ENCODE results near the gene NOVA2. TPM values are rescaled to one million over a fixed set of nuclear protein-coding genes. Genes with fewer than 3 reads are reported as not detected.

The NOVA2 gene
- total and polyA plus RNA-seq, 2 of the 8 experiments (the other 6 are each of a cell fraction or from before 2014, with no cell fraction given) = 3.2 to 24.6 TPM

- Histone ChIP-seq H4K91ac (replicated peaks; ENCODE audit: insufficient read length, low read length) (no peak overlapping the region), H3K9ac (replicated peaks in 1 of 4; ENCODE audit: extremely low read depth in 1 of 4, low read depth in 3 of 4, low read length in 3 of 4) (no peak overlapping the region), H3K4ac (replicated peaks; ENCODE audit: insufficient read length, low read depth, low read length) (no peak overlapping the region), H2BK15ac (ENCODE audit: low read length) (no peak overlapping the region), H2BK12ac (ENCODE audit: low read depth, low read length) (no peak overlapping the region), H3K14ac (ENCODE audit: insufficient read length) (no peak overlapping the region), H2BK120ac (replicated peaks; ENCODE audit: low read depth, low read length) (no peak overlapping the region), H2BK5ac (ENCODE audit: low read depth, low read length) (no peak overlapping the region), H4K8ac (ENCODE audit: extremely low read depth, insufficient read depth, low read length) (no peak overlapping the region), H3K9me3 (ENCODE audit: insufficient read depth in 2 of 2, low read depth in 1 of 2, low read length in 1 of 2) (no peaks in the 10 kb centered on the region), H3K27ac (ENCODE audit: low read depth, low read length) (no peak overlapping the region), H3K23me2 (ENCODE audit: low read depth, low read length) (no peaks in the 10 kb centered on the region), H3K79me1 (ENCODE audit: low read depth, low read length) (no peaks in the 10 kb centered on the region), H3K18ac (ENCODE audit: extremely low read depth, low read length) (no peak overlapping the region), H3K79me2 (ENCODE audit: control insufficient read depth in 1 of 2, insufficient read depth in 2 of 2, low read length in 2 of 2) (no peaks in the 10 kb centered on the region), H2AFZ (ENCODE audit: low read length) (no peak overlapping the region), H3K36me3 (ENCODE audit: control insufficient read depth in 2 of 4, insufficient read depth in 4 of 4, low read length in 3 of 4) (no peaks in the 10 kb centered on the region), H3K27me3 (replicated peaks in 1 of 4; ENCODE audit: control insufficient read depth in 3 of 4, extremely low read depth in 1 of 4, insufficient read depth in 3 of 4, low read length in 3 of 4) (no peaks in the 10 kb centered on the region), H3K4me1 (replicated peaks in 1 of 4; ENCODE audit: control insufficient read depth in 3 of 4, insufficient read depth in 4 of 4, low read length in 3 of 4) (peaks cover 0 to 7% (median 2%) of the 10 kb centered on the region in 4 experiments; a peak in 2 of 7 replicates), H3K23ac (ENCODE audit: insufficient read length) (no peak overlapping the region), H3K56ac (replicated peaks; ENCODE audit: insufficient read length, low read depth, low read length) (no peak overlapping the region), H3K4me2 (ENCODE audit: insufficient read depth in 1 of 2, low read depth in 2 of 2, low read length in 2 of 2) (no peak overlapping the region), H2BK20ac (ENCODE audit: low read length) (no peak overlapping the region), H2AK5ac (ENCODE audit: low read depth, low read length) (no peak overlapping the region), H3K4me3 (ENCODE audit: extremely low read depth in 1 of 4, insufficient read depth in 2 of 4, low read depth in 3 of 4, low read length in 4 of 4) (no peak overlapping the region), H4K20me1 (replicated peaks in 1 of 2; ENCODE audit: control insufficient read depth in 1 of 2, insufficient read depth in 2 of 2, low read length in 2 of 2) (no peaks in the 10 kb centered on the region), H4K5ac (ENCODE audit: insufficient read length, low read depth, low read length) (no peak overlapping the region)
- POLR2A ChIA-PET (ENCODE audit: partially characterized antibody) = interaction anchor here (2.0 kb wide), 1 partner anchor 10 kb away, joined by 9 read pairs; the partner anchor contains the start of gene CCDC61
- TF ChIP-seq EZH2 (IDR thresholded peaks at IDR 0.05; ENCODE audit: low read depth, low read length, severe bottlenecking) (no peak), ATF3 (IDR thresholded peaks at IDR 0.05; ENCODE audit: insufficient read depth, low read depth, low read length) (no peak), RXRA (IDR thresholded peaks at IDR 0.05; ENCODE audit: insufficient read depth, low read depth, low read length) (no peak)
- FAIRE-seq = no peak
- CTCF ChIA-PET (ENCODE audit: partially characterized antibody) = interaction anchor here (0.6 to 2.2 kb wide), 4 partner anchors 17 to 510 kb away, joined by 3 to 6 read pairs (median 4); no protein-coding TSS in a partner anchor
- no peak for DNase-seq (ENCODE audit: low read depth in 1 of 2, low spot score in 2 of 2)
- 77% methylated on average over 7 of the region's 7 CpGs; no CpG with 5 or more reads in 1 of the 2 experiments for WGBS, 2 experiments (ENCODE audit: extremely low coverage in 1 of 2, insufficient coverage in 1 of 2, insufficient read length in 1 of 2, insufficient replicate concordance in 2 of 2, low coverage in 1 of 2, low lambda C conversion rate in 2 of 2, missing lambda C conversion rate in 1 of 2)
Observed at GRCh38 chr19:45985321-45985720, 11.7 kb upstream of the NOVA2 start.
